Measurements from ENCODE around the gene ATAD3B.

ATAD3B gene

DNA sequence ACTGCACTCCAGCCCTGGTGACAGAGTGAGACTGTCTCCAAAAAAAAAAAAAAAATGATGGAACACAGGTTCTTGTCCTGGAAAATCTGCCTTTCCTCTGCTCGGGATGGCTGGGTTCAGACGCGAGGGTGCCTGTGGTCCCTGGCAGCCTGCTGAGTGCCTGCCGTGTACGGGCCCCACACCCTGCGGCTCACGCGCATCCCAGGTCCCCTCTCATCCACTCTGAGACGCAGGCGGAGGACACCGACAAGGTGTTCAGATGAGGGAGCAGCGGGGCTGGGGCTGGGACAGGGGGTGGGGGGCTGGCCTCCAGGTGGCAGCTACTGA is 46.2 kb upstream of the ATAD3B start:
- H3K27me3 Mint-ChIP-seq (ENCODE audit: low read depth), result no peaks in the 10 kb centered on the region
- peaks cover 16% of the 10 kb centered on the region for H3K4me1 Mint-ChIP-seq

DNA sequence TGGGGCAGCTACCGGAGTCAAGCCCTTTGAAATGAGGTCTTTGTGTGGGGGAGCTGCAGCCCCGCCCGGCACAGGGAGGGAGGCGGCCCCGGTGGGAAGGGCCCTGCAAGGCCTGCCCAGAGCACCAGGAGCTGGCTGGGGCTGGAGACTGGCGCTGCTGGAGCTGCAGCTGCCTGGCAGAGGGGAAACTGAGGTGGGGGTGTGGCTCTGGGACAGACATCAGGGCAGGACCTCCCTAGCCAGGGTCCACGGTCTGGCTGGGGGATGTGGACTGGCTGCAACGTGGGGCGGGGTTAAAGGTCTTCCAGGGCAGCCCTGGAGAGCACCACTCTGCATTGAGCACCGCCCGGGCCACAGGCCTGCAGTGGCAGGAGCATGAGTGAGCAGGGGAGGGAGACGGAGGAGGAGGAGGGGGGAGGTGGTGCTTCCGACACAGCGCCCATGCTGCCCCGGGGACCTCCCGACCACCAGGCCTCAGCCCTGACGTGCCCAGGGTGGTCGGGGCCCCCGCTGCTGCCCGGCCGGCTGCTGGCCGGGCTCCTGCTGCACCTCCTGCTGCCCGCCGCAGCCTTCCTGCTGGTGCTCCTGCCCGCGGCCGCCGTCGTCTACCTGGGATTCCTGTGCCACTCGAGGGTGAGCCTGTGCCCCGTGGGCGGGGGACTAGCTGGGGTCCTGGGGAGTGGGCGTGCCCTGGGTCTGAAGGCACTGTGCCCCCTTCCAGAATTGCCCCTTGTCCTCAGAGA is 45.6 kb upstream of the ATAD3B start:
- no peaks in the 10 kb centered on the region for H3K36me3 Mint-ChIP-seq (ENCODE audit: low read depth)
- peaks cover 20% of the 10 kb centered on the region for H3K4me1 Mint-ChIP-seq
- H3K27me3 Mint-ChIP-seq (ENCODE audit: low read depth), result no peaks in the 10 kb centered on the region
- TF ChIP-seq, protein P1, sequence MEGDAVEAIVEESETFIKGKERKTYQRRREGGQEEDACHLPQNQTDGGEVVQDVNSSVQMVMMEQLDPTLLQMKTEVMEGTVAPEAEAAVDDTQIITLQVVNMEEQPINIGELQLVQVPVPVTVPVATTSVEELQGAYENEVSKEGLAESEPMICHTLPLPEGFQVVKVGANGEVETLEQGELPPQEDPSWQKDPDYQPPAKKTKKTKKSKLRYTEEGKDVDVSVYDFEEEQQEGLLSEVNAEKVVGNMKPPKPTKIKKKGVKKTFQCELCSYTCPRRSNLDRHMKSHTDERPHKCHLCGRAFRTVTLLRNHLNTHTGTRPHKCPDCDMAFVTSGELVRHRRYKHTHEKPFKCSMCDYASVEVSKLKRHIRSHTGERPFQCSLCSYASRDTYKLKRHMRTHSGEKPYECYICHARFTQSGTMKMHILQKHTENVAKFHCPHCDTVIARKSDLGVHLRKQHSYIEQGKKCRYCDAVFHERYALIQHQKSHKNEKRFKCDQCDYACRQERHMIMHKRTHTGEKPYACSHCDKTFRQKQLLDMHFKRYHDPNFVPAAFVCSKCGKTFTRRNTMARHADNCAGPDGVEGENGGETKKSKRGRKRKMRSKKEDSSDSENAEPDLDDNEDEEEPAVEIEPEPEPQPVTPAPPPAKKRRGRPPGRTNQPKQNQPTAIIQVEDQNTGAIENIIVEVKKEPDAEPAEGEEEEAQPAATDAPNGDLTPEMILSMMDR (IDR thresholded peaks at IDR 0.05; ENCODE audit: unreplicated experiment in 3 of 3), result no peak
- peak overlapping the region in 1 of 3 experiments; percentile 58 for H3K27ac Mint-ChIP-seq
- H3K9me3 Mint-ChIP-seq, result no peaks in the 10 kb centered on the region
- peak overlapping the region; percentile 55 to 67 (median 56) for H3K4me3 Mint-ChIP-seq

More for the DNA sequence above, 46.2 kb upstream of the ATAD3B start:
- H3K9me3 Mint-ChIP-seq, result no peaks in the 10 kb centered on the region
- peak overlapping the region in 1 of 3 experiments; percentile 98 for H3K27ac Mint-ChIP-seq
- no peaks in the 10 kb centered on the region for H3K36me3 Mint-ChIP-seq (ENCODE audit: low read depth)
- H3K4me3 Mint-ChIP-seq, result peak overlapping the region in 1 of 3 experiments; percentile 71
- TF ChIP-seq, protein P1 (IDR thresholded peaks at IDR 0.05; ENCODE audit: unreplicated experiment in 3 of 3), result no peak

DNA sequence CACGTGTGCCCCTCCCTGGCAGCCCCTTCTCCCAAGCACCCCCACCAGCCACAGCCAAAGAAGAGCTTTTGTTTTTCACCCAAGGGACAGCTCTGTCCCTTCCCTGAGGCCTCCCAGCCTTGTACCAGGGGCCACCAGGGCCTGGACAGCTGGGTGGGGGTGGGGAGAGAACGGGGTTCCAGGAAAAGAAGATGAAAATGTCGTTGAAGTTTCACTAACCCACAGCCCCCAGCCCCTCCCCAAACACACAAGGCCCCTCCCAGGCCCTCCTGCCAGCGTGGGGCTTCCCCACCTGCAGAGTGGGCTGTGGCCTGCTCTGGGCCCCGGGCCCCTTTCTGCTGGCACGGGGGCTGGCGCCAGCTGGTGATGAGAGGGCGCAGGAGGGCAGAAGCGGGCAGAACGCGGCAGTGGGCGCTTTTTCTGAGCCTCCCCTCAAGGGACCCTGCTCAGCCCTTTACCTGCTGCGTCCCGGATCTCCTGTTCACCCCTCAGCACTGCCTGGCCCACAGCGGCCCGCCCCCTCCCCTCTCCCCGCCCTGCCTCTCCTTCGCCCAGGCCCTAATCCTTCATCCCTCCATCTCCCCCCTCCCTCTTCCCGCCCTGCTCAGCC is 45.0 kb upstream of the ATAD3B start:
- TF ChIP-seq, protein P1 (IDR thresholded peaks at IDR 0.05; ENCODE audit: unreplicated experiment in 3 of 3), result no peak
- Mint-ChIP-seq H3K27ac (no peak overlapping the region), H3K27me3 (ENCODE audit: low read depth) (no peaks in the 10 kb centered on the region), H3K4me1 (peaks cover 22% of the 10 kb centered on the region), H3K9me3 (no peaks in the 10 kb centered on the region), H3K4me3 (peak overlapping the region; percentile 55 to 68 (median 56)), H3K36me3 (ENCODE audit: low read depth) (no peaks in the 10 kb centered on the region)

DNA sequence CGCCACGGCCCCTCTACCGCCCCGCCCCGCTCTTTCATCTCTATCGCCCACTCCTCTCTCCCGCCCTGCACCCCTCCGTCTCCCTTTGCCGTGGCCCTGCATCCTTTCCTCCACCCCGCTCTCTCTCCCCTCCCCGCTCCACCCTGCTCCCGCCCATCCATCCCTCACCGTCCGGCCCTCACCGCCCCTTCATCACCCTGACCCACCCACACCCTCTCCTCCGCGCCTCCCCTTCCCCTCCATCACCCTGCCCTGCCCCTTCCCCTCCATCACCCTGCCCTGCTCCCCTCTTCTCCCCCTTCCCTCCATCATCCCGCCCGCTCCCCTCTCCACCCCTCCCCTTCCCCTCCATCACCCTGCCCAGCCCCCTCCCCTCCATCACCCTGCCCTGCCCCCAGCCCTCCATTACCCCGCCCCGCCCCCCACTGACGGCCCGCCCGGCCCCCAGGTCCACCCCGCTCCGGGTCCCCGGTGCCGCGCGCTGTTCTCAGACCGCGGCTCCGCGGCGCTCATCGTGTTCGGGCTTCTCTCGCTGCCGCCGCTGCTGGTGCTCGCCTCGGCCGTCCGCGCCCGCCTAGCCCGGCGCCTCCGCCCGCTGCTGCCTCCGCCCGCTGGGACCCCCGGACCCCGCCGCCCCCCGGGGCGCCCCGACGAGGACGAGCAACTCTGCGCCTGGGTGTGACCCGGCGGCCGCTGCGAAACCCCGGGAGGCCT is 44.3 kb upstream of the ATAD3B start:
- H3K27ac Mint-ChIP-seq, result no peak overlapping the region
- H3K36me3 Mint-ChIP-seq (ENCODE audit: low read depth), result no peaks in the 10 kb centered on the region
- no peaks in the 10 kb centered on the region for H3K9me3 Mint-ChIP-seq
- peaks cover 28% of the 10 kb centered on the region for H3K4me1 Mint-ChIP-seq
- H3K27me3 Mint-ChIP-seq (ENCODE audit: low read depth), result no peaks in the 10 kb centered on the region
- TF ChIP-seq, protein P1 (IDR thresholded peaks at IDR 0.05; ENCODE audit: unreplicated experiment in 3 of 3), result no peak
- peak overlapping the region in 1 of 3 experiments; percentile 68 for H3K4me3 Mint-ChIP-seq

DNA sequence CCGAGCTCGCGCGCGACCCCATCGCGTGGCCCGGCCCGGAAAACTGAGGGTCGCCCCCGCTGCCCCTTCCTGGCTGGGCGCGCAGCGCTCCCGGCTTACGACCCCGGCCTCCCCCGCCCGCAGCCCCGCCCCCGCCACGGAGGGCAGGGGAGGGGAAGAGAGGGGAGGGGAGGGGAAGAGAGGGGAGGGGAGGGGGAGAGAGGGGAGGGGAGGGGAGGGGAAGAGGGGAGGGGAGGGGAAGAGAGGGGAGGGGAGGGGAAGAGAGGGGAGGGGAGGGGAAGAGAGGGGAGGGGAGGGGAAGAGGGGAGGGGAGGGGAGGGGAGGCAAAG is 43.8 kb upstream of the ATAD3B start:
- Mint-ChIP-seq H3K27ac (no peak overlapping the region), H3K27me3 (ENCODE audit: low read depth) (no peaks in the 10 kb centered on the region), H3K36me3 (ENCODE audit: low read depth) (no peaks in the 10 kb centered on the region), H3K4me3 (no peak overlapping the region), H3K9me3 (no peaks in the 10 kb centered on the region), H3K4me1 (peaks cover 32% of the 10 kb centered on the region)
- TF ChIP-seq, protein P1 (IDR thresholded peaks at IDR 0.05; ENCODE audit: unreplicated experiment in 3 of 3), result no peak

All from nephron (organoid).